LNCAP (cell line): ENCODE data around the gene FUT4.
A peak's percentile ranks its signal among the peaks of the same experiment; 100 is the strongest.

Source experiments
- CTCF ChIP-seq: fragments of 450-650 bp; IDR thresholded peaks from 2 replicates; pipeline ENCODE4 v1.5.1; 2017; ENCODE audit warnings: mild to moderate bottlenecking

FUT4 gene

DNA sequence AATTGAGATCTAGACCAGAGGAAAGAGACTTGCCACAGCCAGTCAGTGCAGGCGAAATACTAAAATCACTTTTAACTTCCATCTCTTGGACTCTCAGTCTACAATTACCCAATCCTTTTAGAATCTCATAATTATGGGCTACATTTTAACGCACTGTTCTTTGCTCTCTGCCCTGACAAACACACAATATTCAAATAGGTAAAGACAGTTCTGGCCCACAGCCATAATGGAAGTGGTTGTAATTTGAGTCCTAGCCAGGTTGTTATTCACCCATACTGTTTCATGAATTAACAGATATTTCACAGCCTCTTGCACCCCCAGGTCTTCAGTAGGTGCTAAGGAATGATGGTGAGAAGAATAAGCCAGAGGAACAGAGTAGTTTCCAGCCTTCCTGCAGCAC is 30.6 kb upstream of the FUT4 start:
- TF ChIP-seq CTCF: no peak

DNA sequence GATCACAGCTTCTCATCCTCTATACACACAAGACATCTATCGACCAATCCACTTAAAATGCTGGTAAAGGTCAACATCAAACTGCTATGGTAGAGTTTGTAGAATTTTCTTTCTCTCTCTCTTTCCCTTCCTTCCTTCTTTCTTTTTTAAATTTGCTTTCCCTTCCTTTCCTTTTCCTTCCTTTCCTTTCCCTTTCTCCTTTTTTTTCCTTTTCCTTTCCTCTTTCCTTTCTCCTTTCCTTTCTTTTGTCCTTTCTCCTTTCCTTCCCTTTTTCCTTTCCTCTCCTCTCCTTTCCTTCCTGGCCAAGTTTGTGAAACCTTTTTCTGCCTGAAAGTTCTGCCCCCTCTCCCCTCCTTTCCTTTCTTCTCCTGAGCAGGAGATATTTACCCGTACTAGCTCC is 28.3 kb upstream of the FUT4 start:
- no peak for TF ChIP-seq CTCF

- no peak for TF ChIP-seq CTCF
Measured at GRCh38 chr11:94516725-94517124, 27.0 kb upstream of the FUT4 start.

DNA sequence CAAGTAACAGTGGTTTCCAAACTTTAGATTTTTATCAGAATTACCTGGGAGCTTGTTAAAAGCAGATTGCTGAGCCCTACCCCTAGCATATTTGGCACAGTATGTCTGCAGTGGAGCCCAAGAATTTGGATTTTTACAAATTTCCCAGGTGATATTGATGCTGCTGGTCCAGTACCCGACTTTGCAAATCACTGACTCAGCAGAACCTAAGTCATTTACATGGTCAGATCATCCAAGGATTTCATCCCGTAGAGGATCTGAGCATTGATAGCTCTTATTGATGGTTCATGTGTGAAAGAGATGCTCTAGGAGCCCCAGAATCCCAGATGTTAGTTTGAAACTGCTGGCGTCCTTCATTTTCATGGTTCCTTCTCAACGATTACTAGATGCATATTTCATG is 25.4 kb upstream of the FUT4 start:
- no peak for TF ChIP-seq CTCF

DNA sequence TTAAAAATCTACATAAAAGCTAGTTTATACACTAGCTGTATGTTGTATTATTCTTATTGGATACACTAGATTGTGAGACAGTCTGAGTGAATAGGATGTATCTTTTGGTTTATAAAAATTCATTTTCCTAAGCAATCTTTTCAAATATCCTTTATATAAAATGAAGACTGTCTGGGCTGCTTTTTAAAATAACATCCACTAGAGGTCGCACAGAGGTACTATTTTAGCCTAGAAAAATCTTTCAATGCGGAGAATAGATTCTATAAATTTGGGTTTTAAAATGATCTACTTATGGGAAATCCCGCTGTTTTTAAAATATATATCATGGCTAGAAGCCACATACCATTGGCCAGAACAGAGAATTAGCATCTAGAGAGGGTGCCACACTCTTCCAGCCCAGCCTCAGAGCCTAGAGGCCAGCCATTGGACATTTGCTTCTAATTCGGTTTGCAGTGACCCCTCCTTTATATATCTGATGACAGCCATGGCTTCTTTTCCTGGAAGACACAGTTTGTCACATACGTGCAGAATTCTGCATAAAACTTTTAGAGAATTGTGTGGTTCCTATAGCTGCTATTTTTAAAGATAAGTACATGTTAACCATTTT is 24.1 kb upstream of the FUT4 start:
- TF ChIP-seq CTCF: peak; percentile 68

DNA sequence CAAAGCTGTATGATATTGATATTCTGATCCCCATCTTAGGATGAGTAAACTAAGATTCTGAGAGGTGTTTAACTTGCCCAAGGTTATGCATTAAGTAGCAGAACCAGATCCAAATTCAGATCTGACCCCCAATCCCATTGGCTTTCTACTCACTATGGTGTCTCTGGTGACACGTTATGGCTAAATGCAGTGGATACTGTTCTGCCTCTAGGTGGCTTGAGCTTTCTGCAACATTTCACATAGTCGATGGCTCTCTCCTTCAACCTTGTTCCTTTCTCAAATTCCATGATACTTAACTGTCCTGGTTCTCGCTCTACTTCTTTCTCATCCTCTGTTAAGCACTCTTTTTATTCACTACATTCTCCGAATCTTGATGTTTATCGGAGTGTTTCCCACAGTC is 22.0 kb upstream of the FUT4 start:
- TF ChIP-seq CTCF: peak; percentile 26; the same call in 1 of the 2 replicates

GRCh38 chr11:94524341-94524740 is 19.4 kb upstream of the FUT4 start:
- TF ChIP-seq CTCF: no peak
